HL-60 (cell line): Measurements from ENCODE around the gene SEMA3D.

Source experiments
- DNase-seq, 2 experiments: peaks; one replicate each; pipeline ENCODE4 v3.0.0-alpha.2; 2010 to 2020; ENCODE audit warnings: low read depth in 1 of 2, low spot score in 1 of 2
- H3K27ac ChIP-seq: fragments of 250-450 bp; sonication (Bioruptor Pico); replicated peaks from 2 replicates; pipeline ENCODE4 v1.5.1; 2020; ENCODE audit warnings: mild to moderate bottlenecking, moderate library complexity
- H3K27me3 ChIP-seq: fragments of 250-450 bp; sonication (Bioruptor Pico); 2 replicates; pipeline ENCODE4 v1.5.1; 2021; ENCODE audit warnings: mild to moderate bottlenecking, moderate library complexity; ENCODE audit not compliant: insufficient read depth, poor library complexity, severe bottlenecking
- H3K4me3 ChIP-seq: replicated peaks from 2 replicates; pipeline ENCODE4 v1.5.1; 2011; ENCODE audit warnings: mild to moderate bottlenecking, control low read depth, low read length; ENCODE audit not compliant: insufficient read depth
- GABPA ChIP-seq: IDR thresholded peaks from 2 replicates; pipeline ENCODE4 v1.6.1; 2012; ENCODE audit warnings: low read depth
- POLR2AphosphoS5 ChIP-seq: IDR thresholded peaks from 2 replicates; pipeline ENCODE4 v1.6.1; 2012; ENCODE audit warnings: low read depth
- SPI1 ChIP-seq: IDR thresholded peaks from 2 replicates; pipeline ENCODE4 v1.6.1; 2012; ENCODE audit warnings: low read depth, mild to moderate bottlenecking, borderline replicate concordance
- TF ChIP-seq, protein P1 (sequence below): IDR thresholded peaks from one replicate; pipeline ENCODE4 v1.5.1; 2011; ENCODE audit warnings: low read length, control low read depth, inconsistent platforms; ENCODE audit not compliant: insufficient read depth
- TF ChIP-seq, protein P2 (sequence below): IDR thresholded peaks from 2 replicates; pipeline ENCODE4 v1.6.1; 2012; ENCODE audit warnings: low read depth; ENCODE audit not compliant: insufficient replicate concordance

SEMA3D gene

DNA sequence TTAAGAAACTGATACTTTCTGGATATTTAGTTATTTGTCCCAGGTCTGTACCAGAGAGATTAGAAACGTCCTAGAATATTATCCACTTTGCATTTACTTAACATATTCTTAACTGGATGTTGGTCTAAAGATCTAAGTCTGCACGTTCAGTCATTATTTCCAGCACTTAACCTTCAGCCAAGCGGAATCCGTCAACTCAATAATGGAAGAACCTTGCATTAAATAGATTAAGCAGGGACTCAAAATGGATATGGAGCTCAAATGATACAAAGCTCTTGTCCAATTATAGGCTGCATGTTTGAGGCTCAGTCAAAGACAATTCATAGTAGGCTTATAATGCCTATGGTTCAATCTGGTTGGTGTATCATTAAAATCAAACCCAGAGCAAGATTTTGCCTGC, 162.9 kb downstream of the SEMA3D start:
- peaks cover 8% of the 10 kb centered on the region for H3K27me3 ChIP-seq
- no peak for DNase-seq
- no peak overlapping the region for H3K27ac ChIP-seq
- no peak for TF ChIP-seq SPI1
- no peak for TF ChIP-seq GABPA
- TF ChIP-seq, protein P1, sequence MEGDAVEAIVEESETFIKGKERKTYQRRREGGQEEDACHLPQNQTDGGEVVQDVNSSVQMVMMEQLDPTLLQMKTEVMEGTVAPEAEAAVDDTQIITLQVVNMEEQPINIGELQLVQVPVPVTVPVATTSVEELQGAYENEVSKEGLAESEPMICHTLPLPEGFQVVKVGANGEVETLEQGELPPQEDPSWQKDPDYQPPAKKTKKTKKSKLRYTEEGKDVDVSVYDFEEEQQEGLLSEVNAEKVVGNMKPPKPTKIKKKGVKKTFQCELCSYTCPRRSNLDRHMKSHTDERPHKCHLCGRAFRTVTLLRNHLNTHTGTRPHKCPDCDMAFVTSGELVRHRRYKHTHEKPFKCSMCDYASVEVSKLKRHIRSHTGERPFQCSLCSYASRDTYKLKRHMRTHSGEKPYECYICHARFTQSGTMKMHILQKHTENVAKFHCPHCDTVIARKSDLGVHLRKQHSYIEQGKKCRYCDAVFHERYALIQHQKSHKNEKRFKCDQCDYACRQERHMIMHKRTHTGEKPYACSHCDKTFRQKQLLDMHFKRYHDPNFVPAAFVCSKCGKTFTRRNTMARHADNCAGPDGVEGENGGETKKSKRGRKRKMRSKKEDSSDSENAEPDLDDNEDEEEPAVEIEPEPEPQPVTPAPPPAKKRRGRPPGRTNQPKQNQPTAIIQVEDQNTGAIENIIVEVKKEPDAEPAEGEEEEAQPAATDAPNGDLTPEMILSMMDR: no peak
- TF ChIP-seq, protein P2, sequence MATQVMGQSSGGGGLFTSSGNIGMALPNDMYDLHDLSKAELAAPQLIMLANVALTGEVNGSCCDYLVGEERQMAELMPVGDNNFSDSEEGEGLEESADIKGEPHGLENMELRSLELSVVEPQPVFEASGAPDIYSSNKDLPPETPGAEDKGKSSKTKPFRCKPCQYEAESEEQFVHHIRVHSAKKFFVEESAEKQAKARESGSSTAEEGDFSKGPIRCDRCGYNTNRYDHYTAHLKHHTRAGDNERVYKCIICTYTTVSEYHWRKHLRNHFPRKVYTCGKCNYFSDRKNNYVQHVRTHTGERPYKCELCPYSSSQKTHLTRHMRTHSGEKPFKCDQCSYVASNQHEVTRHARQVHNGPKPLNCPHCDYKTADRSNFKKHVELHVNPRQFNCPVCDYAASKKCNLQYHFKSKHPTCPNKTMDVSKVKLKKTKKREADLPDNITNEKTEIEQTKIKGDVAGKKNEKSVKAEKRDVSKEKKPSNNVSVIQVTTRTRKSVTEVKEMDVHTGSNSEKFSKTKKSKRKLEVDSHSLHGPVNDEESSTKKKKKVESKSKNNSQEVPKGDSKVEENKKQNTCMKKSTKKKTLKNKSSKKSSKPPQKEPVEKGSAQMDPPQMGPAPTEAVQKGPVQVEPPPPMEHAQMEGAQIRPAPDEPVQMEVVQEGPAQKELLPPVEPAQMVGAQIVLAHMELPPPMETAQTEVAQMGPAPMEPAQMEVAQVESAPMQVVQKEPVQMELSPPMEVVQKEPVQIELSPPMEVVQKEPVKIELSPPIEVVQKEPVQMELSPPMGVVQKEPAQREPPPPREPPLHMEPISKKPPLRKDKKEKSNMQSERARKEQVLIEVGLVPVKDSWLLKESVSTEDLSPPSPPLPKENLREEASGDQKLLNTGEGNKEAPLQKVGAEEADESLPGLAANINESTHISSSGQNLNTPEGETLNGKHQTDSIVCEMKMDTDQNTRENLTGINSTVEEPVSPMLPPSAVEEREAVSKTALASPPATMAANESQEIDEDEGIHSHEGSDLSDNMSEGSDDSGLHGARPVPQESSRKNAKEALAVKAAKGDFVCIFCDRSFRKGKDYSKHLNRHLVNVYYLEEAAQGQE: no peak
- no peak for TF ChIP-seq POLR2AphosphoS5
- H3K4me3 ChIP-seq: no peak overlapping the region

DNA sequence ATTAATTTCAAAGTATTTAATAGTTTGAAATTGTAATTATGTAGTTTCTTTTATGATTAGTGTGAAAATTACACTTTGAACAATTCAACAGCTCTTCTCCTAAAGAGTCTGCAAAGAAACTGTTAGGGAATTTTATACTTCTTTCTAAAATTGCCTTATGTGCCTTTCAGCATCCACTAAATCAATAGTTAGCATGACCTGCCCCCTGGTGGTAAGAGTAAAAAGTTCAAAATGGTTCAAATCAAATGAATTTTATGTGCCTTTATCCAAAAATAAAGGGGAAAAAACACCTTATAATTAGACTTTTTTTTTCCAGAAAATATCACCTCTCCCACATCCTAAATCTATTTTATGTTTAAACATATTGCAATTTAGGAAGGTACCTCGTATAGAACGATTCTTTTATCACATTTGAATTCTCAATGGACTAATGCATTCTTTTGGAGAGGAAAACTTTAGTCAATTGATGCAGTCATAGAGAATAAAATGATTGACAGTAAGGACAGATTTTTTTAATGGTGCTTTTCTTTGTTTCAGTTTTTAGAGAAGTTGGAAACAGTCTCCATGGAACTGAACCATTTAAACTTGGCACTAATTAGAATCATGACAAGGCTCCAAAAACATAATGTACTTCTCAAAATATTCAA, 163.7 kb downstream of the SEMA3D start:
- H3K4me3 ChIP-seq: no peak overlapping the region
- H3K27me3 ChIP-seq: peaks cover 8% of the 10 kb centered on the region
- DNase-seq: peak in 1 of 2 experiments; percentile 28
- no peak overlapping the region for H3K27ac ChIP-seq
- TF ChIP-seq POLR2AphosphoS5 (no peak), GABPA (no peak), SPI1 (no peak)
- TF ChIP-seq, protein P2: no peak
- TF ChIP-seq, protein P1: no peak

DNA sequence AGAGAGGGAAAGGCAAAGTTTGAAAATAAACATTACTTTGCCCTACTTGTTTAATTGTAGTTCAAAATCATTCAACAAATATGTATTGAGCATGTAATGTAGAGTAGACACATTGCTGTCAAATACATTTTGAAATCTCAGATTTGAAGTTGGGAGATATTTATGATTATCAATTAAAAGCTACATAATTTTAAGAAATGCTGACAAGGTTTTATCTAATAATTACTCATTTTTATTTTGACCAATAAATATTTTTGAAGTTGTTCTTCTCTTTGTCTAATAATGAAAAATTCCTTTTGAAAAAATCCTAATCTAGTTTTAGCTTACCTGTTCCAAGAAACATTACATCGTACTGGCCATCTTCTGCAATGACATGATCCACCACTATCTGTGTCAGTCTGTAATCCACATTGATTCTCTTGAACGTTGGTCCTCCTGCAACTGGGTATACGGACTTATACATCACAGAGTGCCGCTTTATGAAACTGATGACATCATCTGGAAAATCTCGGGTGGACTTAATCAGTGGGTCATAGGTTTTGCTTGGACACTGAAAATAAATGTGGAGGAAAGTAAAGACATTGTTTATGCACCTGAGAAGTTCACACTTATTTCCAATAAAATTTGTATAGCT, 164.7 kb downstream of the SEMA3D start:
- Histone ChIP-seq H3K27ac (no peak overlapping the region), H3K4me3 (no peak overlapping the region), H3K27me3 (peaks cover 8% of the 10 kb centered on the region)
- no peak for TF ChIP-seq GABPA
- no peak for TF ChIP-seq SPI1
- DNase-seq: no peak

DNA sequence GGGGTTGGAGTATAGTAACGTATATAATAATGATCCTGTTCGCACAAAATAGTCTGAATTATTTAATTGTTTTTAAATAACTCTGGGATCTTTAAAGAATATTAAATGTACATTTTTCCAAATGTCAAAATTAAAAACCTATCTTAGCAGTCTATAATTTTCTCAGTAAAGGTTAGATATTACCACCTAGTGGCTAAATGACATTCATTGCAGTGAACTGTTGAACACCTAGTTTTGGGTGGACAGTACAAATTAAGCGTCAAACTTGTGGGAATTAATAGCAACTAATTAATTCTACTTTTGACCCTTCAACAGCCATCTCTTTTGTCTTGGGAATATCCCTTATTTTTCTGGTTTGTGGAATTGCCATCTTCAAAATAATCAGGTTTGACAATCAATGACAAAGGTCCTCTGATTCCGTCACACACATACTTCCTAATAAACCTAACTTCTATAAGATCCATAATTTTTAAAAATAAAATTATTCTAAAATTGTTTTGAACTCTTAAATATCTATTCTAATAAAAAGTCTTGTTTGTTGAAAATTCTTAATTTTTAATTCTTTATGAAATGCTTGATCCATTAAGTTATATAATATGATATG, 165.7 kb downstream of the SEMA3D start:
- TF ChIP-seq POLR2AphosphoS5 (no peak), GABPA (no peak), SPI1 (no peak)
- TF ChIP-seq, protein P1: peak; percentile 38
- DNase-seq: no peak
- Histone ChIP-seq H3K4me3 (no peak overlapping the region), H3K27me3 (peaks cover 7% of the 10 kb centered on the region), H3K27ac (no peak overlapping the region)
